ENCODE measurements around the gene PTPN3.
"Not testable (repeated sequence)": the region's sequence is repeated elsewhere in the genome, so short reads cannot be mapped to it uniquely, and the experiment has no call there.

PTPN3 gene

DNA sequence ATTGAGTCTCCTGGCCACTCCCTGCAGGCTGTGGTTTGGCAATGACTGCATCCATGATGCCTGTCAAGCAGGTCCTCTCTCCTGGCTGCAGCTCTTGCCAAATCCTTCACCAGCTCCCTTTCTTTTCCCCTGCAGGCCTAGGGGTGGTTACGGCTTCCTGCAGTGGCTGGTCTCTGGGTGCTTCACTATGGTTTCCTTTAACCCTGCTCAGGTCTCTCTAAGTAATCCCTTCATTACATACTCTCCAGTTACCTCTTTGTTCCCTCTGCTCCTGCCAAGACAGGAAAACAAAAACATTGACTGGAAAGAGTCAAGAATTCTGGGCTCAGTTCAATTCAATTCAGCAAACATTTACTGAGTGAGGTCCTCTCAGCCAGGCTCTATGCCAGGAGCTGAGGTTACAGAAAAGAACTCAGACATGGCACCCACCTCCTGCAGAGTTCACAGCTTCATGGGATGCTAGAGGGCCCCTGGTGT is 19.8 kb upstream of the PTPN3 start:
- DNase-seq (ENCODE audit: low read depth in 2 of 2) = peak in 1 of 2 donors; percentile 14
- no peak overlapping the region for H3K4me3 ChIP-seq (replicated peaks in 1 of 2; ENCODE audit: low read depth in 2 of 2, low read length in 2 of 2)
- TF ChIP-seq, protein P1, sequence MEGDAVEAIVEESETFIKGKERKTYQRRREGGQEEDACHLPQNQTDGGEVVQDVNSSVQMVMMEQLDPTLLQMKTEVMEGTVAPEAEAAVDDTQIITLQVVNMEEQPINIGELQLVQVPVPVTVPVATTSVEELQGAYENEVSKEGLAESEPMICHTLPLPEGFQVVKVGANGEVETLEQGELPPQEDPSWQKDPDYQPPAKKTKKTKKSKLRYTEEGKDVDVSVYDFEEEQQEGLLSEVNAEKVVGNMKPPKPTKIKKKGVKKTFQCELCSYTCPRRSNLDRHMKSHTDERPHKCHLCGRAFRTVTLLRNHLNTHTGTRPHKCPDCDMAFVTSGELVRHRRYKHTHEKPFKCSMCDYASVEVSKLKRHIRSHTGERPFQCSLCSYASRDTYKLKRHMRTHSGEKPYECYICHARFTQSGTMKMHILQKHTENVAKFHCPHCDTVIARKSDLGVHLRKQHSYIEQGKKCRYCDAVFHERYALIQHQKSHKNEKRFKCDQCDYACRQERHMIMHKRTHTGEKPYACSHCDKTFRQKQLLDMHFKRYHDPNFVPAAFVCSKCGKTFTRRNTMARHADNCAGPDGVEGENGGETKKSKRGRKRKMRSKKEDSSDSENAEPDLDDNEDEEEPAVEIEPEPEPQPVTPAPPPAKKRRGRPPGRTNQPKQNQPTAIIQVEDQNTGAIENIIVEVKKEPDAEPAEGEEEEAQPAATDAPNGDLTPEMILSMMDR (IDR thresholded peaks at IDR 0.05; ENCODE audit: low read depth, low read length) = no peak

DNA sequence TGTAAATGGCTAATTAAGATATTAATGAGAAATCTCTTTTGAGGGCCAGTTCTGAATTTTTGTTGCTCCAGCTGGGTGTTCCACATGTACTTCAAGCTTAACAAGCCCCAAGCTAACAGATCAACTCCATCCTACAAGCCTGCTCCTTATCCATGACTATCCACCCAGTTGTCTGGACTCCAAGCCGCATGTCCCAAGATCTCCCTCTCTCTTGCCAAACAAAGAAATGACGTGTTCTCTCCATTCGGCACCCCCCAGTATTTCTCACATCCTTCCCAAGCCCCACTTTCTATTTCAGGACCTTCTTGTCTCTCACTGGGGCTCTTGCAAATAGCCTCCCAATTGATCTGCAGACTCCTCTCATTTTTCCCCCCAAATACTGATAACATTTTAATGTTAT is 15.8 kb upstream of the PTPN3 start:
- no peak overlapping the region for H3K4me3 ChIP-seq (replicated peaks in 1 of 2; ENCODE audit: low read depth in 2 of 2, low read length in 2 of 2)
- TF ChIP-seq, protein P1 (IDR thresholded peaks at IDR 0.05; ENCODE audit: low read depth, low read length) = no peak
- peak in 1 of 2 donors; percentile 40 for DNase-seq (ENCODE audit: low read depth in 2 of 2)

DNA sequence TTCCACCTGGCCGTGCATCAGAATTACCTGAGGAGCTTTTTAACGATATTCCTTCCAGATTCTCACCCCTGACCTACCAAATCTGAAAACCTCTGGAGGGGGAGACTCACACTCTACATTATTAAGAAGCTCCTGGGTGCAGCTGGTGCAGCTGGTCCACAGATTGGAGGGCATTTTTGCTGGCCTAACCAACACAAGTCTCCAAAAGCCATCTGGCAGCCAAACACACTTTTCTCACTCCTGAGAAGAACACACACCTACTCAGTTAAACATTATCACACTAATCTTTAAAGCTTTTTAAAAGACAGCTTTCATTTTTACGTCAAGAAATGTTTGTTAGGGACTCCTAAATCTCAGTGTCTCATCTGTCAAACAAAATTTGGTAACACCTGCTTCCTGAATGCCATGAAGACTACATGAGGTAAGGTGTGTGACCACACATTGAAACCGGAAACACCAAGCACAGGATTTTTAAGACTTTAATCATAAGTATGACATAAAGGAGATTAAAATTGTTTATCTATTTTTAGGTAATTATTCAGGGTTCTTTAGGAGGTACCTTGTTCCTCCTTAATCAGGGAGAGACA is 14.2 kb upstream of the PTPN3 start:
- no peak for DNase-seq (ENCODE audit: low read depth in 2 of 2)
- TF ChIP-seq, protein P1 (IDR thresholded peaks at IDR 0.05; ENCODE audit: low read depth, low read length) = no peak
- H3K4me3 ChIP-seq (replicated peaks in 1 of 2; ENCODE audit: low read depth in 2 of 2, low read length in 2 of 2) = no peak overlapping the region

DNA sequence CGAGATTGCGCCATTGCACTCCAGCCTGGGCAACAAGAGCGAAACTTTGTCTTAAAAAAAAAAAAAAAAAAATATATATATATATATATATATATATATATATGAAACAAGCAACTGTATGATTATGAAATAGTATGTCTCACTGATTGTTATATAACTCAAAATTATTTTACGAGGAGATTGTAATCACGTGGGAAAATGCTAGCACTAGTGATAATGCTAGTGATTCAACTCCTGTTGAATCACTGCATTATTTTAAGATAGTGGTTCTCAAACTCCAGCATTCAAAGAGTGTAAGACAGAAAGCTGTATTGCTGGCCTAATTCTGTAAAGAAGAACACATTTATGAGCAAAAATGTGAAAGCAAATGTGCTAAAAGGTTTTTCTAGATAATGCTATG is 12.4 kb upstream of the PTPN3 start:
- peak in 1 of 2 donors; percentile 38 for DNase-seq (ENCODE audit: low read depth in 2 of 2)
- no peak overlapping the region for H3K4me3 ChIP-seq (replicated peaks in 1 of 2; ENCODE audit: low read depth in 2 of 2, low read length in 2 of 2)
- TF ChIP-seq, protein P1 (IDR thresholded peaks at IDR 0.05; ENCODE audit: low read depth, low read length) = no peak

DNA sequence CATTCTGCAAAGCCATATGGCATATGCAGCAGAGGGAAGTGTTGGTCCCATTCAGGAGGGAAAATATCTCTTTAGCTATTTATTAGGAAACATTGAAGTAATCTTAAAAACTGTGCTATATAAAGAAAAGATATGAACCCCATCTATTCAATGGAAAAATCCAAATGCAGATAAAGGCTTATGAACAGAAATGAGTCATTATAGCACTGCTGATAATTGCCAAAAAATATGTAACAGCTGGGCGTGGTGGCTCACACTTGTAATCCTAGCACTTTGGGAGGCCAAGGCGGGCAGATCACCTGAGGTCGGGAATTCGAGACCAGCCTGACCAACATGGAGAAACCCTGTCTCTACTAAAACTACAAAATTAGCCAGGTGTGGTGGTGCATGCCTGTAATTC is 11.9 kb upstream of the PTPN3 start:
- DNase-seq (ENCODE audit: low read depth in 2 of 2); H3K4me3 ChIP-seq (replicated peaks in 1 of 2; ENCODE audit: low read depth in 2 of 2, low read length in 2 of 2): not testable (repeated sequence)

DNA sequence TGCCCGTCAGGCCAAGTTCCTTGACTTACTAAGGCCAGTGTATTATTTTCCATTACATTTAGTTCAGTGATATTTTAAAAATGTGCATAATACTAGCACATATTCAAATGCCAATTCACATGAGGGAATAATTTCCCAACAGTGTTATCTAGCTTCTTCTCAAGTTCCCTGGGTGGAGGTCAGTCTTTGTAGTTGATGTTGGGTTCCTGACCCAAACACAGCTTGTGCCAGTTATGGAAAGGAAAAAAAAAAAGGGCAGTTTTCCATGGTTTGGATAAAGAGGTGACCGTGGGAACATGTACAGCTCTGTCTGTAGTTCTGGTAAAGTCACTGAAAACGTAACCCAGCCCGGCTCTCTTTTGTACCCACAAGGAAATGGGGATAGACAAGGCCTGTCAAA is 11.5 kb upstream of the PTPN3 start:
- TF ChIP-seq, protein P1 (IDR thresholded peaks at IDR 0.05; ENCODE audit: low read depth, low read length) = no peak
- DNase-seq (ENCODE audit: low read depth in 2 of 2) = peak in 1 of 2 donors; percentile 17
- H3K4me3 ChIP-seq (replicated peaks in 1 of 2; ENCODE audit: low read depth in 2 of 2, low read length in 2 of 2) = no peak overlapping the region

DNA sequence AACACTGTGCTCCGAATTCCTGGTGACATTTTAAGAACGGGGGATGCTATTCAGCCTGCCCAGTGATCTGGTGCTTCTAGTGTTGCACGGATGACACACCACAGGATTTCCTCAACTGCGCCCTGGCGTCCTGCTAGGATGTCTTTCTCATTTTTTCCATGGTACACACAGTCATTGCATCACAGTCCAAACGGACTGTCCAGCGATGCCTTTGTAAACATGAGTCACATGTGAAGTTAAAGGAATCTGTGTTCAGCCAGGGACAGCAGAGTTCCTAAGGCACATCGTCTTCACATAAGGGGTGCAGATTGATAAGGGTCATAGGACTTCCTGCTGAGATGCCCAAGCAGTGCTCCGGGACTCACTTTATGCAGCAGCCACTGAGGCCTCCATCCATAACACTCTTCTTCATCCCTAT is 9.3 kb upstream of the PTPN3 start:
- no peak overlapping the region for H3K4me3 ChIP-seq (replicated peaks in 1 of 2; ENCODE audit: low read depth in 2 of 2, low read length in 2 of 2)
- DNase-seq (ENCODE audit: low read depth in 2 of 2) = peak; percentile 81 to 96
- TF ChIP-seq, protein P1 (IDR thresholded peaks at IDR 0.05; ENCODE audit: low read depth, low read length) = no peak

All from cardiac fibroblast (primary cell).